Panc1 (cell line): ENCODE measurements around the gene SFN. TPM values are rescaled to one million over a fixed set of nuclear protein-coding genes. Genes with fewer than 3 reads are reported as not detected.

Experiments used
- ATAC-seq: fragments of 200-7000 bp; cut with Tn5 transposase; 2 replicates; pipeline ENCODE4 v1.9.1; 2020; ENCODE audit warnings: mild to moderate bottlenecking, moderate library complexity
- BruUV-seq: library from RNA; stranded (reverse); fragments of 400-500 nt; replicated peaks from 2 replicates; lab custom pipeline; 2021; lab: Mats Ljungman, UMichigan
- CTCF ChIA-PET: fragments of 300-600 bp; sonication (Branson Sonifier 250); formaldehyde crosslinking; loops from one replicate; lab custom pipeline; 2022; ENCODE audit warnings: antibody characterized with exemption; lab: Charles Lee
- POLR2A ChIA-PET: fragments of 300-600 bp; sonication (Branson Sonifier 250); formaldehyde crosslinking; loops from one replicate; lab custom pipeline; 2022; ENCODE audit warnings: antibody characterized with exemption; lab: Charles Lee
- DNase-seq: peaks from one replicate; pipeline ENCODE4 v3.0.0-alpha.2; 2010; ENCODE audit warnings: low read depth, low spot score
- H3K27ac ChIP-seq: 2 replicates; pipeline ENCODE4 v1.5.1; 2011; ENCODE audit warnings: mild to moderate bottlenecking, low read length, inconsistent platforms
- H3K27me3 ChIP-seq: fragments of 200-500 bp; sonication (Bioruptor generic); 2 replicates; pipeline ENCODE4 v1.6.0; 2014; ENCODE audit warnings: low read length, inconsistent platforms; ENCODE audit not compliant: control insufficient read depth, insufficient read depth
- H3K36me3 ChIP-seq: fragments of 200-500 bp; sonication (Bioruptor generic); 2 replicates; pipeline ENCODE4 v1.5.1; 2014; ENCODE audit warnings: inconsistent platforms, mild to moderate bottlenecking, low read length, moderate library complexity; ENCODE audit not compliant: control insufficient read depth, insufficient read depth
- H3K4me1 ChIP-seq: 2 replicates; pipeline ENCODE4 v1.5.1; 2011; ENCODE audit warnings: inconsistent platforms, mild to moderate bottlenecking, low read length, moderate library complexity; ENCODE audit not compliant: control insufficient read depth, insufficient read depth
- H3K4me3 ChIP-seq, 2 experiments: 2 replicates each; pipeline ENCODE4 v1.5.1; 2011 to 2012; ENCODE audit warnings: low read depth in 2 of 2, low read length in 2 of 2, mild to moderate bottlenecking in 2 of 2, inconsistent platforms in 1 of 2, moderate library complexity in 1 of 2
- H3K9me3 ChIP-seq: fragments of 200-500 bp; sonication (Bioruptor generic); 2 replicates; pipeline ENCODE4 v1.5.1; 2014; ENCODE audit warnings: low read depth, mild to moderate bottlenecking, inconsistent platforms, low read length, moderate library complexity; ENCODE audit not compliant: control insufficient read depth, insufficient read depth
- POLR2AphosphoS5 ChIP-seq: IDR thresholded peaks from 2 replicates; pipeline ENCODE4 v1.6.1; 2012; ENCODE audit warnings: mild to moderate bottlenecking, low read depth, low read length, moderate library complexity
- SIN3A ChIP-seq: IDR thresholded peaks from 2 replicates; pipeline ENCODE4 v1.6.1; 2012; ENCODE audit warnings: low read depth, mild to moderate bottlenecking, low read length, moderate library complexity, borderline replicate concordance; ENCODE audit not compliant: insufficient read depth
- TCF7L2 ChIP-seq: IDR thresholded peaks from 2 replicates; pipeline ENCODE4 v1.6.1; 2011; ENCODE audit warnings: mild to moderate bottlenecking, low read depth, low read length, inconsistent platforms
- in situ Hi-C: cut with HindIII; loops from 2 replicates; pipeline ENCODE4 v1.10.0; 2016; ENCODE audit warnings: low sequenced_read_pairs, low pct_unique_long_range_greater_than_20kb
- intact Hi-C: fragments of 100-400 bp; cut with micrococcal nuclease; formaldehyde crosslinking; loops from one replicate; pipeline ENCODE4 v1.10.0; 2022; ENCODE audit not compliant: unreplicated experiment
- total RNA-seq: library from RNA; stranded (reverse); gene quantifications from one replicate; pipeline ENCODE4 v1.2.1, GENCODE V29; 2021; ENCODE audit not compliant: unreplicated experiment
- TF ChIP-seq, protein P1 (sequence below), 2 experiments: IDR thresholded peaks; 2 replicates each; pipeline ENCODE4 v1.6.1; 2011 to 2012; ENCODE audit warnings: low read depth in 2 of 2, control low read depth in 1 of 2, low read length in 1 of 2, mild to moderate bottlenecking in 1 of 2, moderate library complexity in 1 of 2; ENCODE audit not compliant: insufficient read depth in 1 of 2
- TF ChIP-seq, protein P2 (sequence below): fragments of 450-650 bp; IDR thresholded peaks from 2 replicates; pipeline ENCODE4 v1.5.1; 2017; ENCODE audit warnings: mild to moderate bottlenecking

Gene SFN
- total RNA-seq, 1 experiment from 2014 or later: 188 TPM

DNA sequence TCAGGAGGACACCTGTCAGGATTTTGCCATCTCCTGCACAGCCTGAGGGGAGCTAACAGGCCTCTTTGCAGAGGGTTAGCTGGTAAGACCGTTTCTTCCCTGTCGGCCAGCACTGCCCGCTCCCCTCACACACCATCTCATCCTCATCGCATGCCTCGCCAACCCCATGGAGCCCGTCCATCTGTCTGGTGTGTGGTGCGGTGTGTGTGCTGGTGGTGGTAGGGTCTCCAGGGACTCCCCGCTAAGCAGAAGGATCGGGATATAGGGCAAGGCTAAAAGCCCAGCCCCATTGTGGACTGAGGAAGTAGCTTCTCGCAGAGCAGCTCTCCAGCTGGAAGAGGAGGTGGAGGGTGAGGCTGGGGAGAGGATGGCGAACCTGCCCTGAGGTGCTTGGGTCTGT is 6.8 kb upstream of the SFN start:
- intact Hi-C loops: no loop called here
- no peak overlapping the region for H3K27ac ChIP-seq
- H3K36me3 ChIP-seq: no peaks in the 10 kb centered on the region
- no peaks in the 10 kb centered on the region for H3K27me3 ChIP-seq
- H3K4me1 ChIP-seq: peaks cover 1% of the 10 kb centered on the region
- in situ Hi-C loops: no loop called here
- ATAC-seq (no peak), DNase-seq (no peak)
- TF ChIP-seq, protein P1, sequence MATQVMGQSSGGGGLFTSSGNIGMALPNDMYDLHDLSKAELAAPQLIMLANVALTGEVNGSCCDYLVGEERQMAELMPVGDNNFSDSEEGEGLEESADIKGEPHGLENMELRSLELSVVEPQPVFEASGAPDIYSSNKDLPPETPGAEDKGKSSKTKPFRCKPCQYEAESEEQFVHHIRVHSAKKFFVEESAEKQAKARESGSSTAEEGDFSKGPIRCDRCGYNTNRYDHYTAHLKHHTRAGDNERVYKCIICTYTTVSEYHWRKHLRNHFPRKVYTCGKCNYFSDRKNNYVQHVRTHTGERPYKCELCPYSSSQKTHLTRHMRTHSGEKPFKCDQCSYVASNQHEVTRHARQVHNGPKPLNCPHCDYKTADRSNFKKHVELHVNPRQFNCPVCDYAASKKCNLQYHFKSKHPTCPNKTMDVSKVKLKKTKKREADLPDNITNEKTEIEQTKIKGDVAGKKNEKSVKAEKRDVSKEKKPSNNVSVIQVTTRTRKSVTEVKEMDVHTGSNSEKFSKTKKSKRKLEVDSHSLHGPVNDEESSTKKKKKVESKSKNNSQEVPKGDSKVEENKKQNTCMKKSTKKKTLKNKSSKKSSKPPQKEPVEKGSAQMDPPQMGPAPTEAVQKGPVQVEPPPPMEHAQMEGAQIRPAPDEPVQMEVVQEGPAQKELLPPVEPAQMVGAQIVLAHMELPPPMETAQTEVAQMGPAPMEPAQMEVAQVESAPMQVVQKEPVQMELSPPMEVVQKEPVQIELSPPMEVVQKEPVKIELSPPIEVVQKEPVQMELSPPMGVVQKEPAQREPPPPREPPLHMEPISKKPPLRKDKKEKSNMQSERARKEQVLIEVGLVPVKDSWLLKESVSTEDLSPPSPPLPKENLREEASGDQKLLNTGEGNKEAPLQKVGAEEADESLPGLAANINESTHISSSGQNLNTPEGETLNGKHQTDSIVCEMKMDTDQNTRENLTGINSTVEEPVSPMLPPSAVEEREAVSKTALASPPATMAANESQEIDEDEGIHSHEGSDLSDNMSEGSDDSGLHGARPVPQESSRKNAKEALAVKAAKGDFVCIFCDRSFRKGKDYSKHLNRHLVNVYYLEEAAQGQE (IDR thresholded peaks at IDR 0.05; ENCODE audit: insufficient read depth in 1 of 2, low read depth in 2 of 2, low read length in 1 of 2): no peak
- ChIA-PET CTCF (interaction anchor here (0.6 kb wide), 1 partner anchor 31 kb away, joined by 3 read pairs; no protein-coding TSS in a partner anchor), POLR2A (no interaction called here)
- BruUV-seq: no TSS peak
- H3K4me3 ChIP-seq: no peak overlapping the region
- H3K9me3 ChIP-seq: no peaks in the 10 kb centered on the region

DNA sequence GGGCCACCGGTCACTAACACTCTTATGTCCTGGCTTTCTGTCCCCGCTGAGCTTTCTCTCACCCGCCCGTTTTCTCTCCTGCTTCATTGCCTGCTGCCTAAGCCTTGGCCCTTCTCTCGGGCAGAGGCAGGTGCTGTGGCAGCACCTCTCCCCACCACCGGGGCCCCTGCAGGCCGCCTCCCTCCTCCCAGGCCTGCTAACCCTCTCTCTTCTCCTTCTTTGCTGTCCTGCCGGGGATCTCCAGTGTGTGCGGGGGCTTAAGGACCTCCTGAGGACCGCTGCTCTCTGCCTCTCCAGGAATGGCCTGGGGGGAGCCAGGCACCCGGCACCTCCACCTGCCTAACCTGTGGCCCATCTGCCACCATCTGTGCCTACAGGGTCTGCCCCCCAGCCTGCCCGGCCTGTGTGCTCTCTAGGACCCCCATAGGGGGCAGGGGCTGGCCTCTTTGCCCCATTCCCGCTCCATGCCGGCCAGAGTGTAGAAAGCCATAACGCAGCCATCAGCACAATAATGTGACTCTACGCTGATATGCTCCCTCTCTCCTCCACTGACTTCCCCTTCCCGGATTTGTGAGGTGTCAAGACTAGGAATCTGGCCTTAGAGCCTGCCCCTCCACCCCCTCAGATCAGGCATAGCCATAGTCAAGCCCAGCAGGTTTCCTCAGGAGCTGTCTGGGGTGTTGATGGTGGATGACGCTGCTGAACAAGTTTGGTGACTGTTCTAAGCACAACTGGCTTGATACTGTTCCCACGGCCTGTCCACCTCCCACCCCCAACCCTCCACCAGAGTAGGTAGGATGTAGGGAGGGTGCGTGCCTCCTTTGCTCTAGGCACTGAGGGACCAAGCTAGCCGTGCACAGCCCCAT is 6.1 kb upstream of the SFN start:
- no peaks in the 10 kb centered on the region for H3K27me3 ChIP-seq
- no peaks in the 10 kb centered on the region for H3K9me3 ChIP-seq
- CTCF ChIA-PET: interaction anchor here (0.6 kb wide), 1 partner anchor 31 kb away, joined by 3 read pairs; no protein-coding TSS in a partner anchor
- DNase-seq (no peak), ATAC-seq (no peak)
- H3K4me1 ChIP-seq: peaks cover 8% of the 10 kb centered on the region
- no peaks in the 10 kb centered on the region for H3K36me3 ChIP-seq
- H3K27ac ChIP-seq: no peak overlapping the region
- TF ChIP-seq SIN3A (no peak), TCF7L2 (no peak), POLR2AphosphoS5 (no peak)
- TF ChIP-seq, protein P2, sequence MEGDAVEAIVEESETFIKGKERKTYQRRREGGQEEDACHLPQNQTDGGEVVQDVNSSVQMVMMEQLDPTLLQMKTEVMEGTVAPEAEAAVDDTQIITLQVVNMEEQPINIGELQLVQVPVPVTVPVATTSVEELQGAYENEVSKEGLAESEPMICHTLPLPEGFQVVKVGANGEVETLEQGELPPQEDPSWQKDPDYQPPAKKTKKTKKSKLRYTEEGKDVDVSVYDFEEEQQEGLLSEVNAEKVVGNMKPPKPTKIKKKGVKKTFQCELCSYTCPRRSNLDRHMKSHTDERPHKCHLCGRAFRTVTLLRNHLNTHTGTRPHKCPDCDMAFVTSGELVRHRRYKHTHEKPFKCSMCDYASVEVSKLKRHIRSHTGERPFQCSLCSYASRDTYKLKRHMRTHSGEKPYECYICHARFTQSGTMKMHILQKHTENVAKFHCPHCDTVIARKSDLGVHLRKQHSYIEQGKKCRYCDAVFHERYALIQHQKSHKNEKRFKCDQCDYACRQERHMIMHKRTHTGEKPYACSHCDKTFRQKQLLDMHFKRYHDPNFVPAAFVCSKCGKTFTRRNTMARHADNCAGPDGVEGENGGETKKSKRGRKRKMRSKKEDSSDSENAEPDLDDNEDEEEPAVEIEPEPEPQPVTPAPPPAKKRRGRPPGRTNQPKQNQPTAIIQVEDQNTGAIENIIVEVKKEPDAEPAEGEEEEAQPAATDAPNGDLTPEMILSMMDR: no peak
- TF ChIP-seq, protein P1 (IDR thresholded peaks at IDR 0.05; ENCODE audit: insufficient read depth in 1 of 2, low read depth in 2 of 2, low read length in 1 of 2): no peak
- BruUV-seq: no TSS peak
- intact Hi-C loops (no loop called here), in situ Hi-C loops (no loop called here)
- no peak overlapping the region for H3K4me3 ChIP-seq
- POLR2A ChIA-PET: interaction anchor here (0.8 kb wide), 1 partner anchor 25 kb away, joined by 3 read pairs; no protein-coding TSS in a partner anchor
